Heart right ventricle (tissue), 16 donors: ENCODE measurements around the gene SBF2. TPM values are rescaled to one million over a fixed set of nuclear protein-coding genes. Genes with fewer than 3 reads are reported as not detected.

ENCODE experiments used
- ATAC-seq, 8 donors: fragments of 200-7000 bp; cut with Tn5 transposase; one replicate each; pipeline ENCODE4 v1.9.1; 2020; ENCODE audit warnings: mild to moderate bottlenecking in 8 of 8, moderate library complexity in 8 of 8, moderate number of reproducible peaks in 1 of 8
- DNase-seq, 2 donors: peaks; one replicate each; pipeline ENCODE4 v3.0.0-alpha.2; 2020
- H3K27ac ChIP-seq, 10 donors: fragments of 200-600 bp; sonication (generic) in 2 of 10; one replicate each; pipeline versions ENCODE4 v1.5.0 to v1.8.0; 2020 to 2022; ENCODE audit warnings: mild to moderate bottlenecking in 3 of 10
- H3K27me3 ChIP-seq, 7 donors: fragments of 200-600 bp; one replicate each; pipeline ENCODE4 v1.8.0; 2021 to 2022; ENCODE audit warnings: mild to moderate bottlenecking in 2 of 7
- H3K36me3 ChIP-seq, 9 donors: fragments of 200-600 bp; sonication (generic) in 1 of 9; one replicate each; pipeline versions ENCODE4 v1.5.0 to v1.8.0; 2020 to 2022; ENCODE audit warnings: mild to moderate bottlenecking in 2 of 9
- H3K4me1 ChIP-seq, 9 donors: fragments of 200-600 bp; sonication (generic) in 1 of 9; one replicate each; pipeline versions ENCODE4 v1.5.0 to v1.8.0; 2020 to 2022; ENCODE audit warnings: mild to moderate bottlenecking in 4 of 9
- H3K4me3 ChIP-seq, 10 donors: fragments of 200-600 bp; sonication (generic) in 2 of 10; one replicate each; pipeline versions ENCODE4 v1.5.0 to v1.8.0; 2020 to 2022; ENCODE audit warnings: mild to moderate bottlenecking in 7 of 10, moderate library complexity in 2 of 10
- H3K9me3 ChIP-seq, 11 donors: fragments of 200-600 bp in 10 of 11; sonication (generic) in 2 of 11; one replicate each; pipeline versions ENCODE4 v1.5.0 to v1.8.0; 2013 to 2022; ENCODE audit warnings: mild to moderate bottlenecking in 2 of 11, control low read depth in 1 of 11, moderate library complexity in 1 of 11
- WGBS, 2 donors: extraction: QIAGEN DNeasy Blood & Tissue Kit; methylation state at CpG; one replicate each; pipeline ENCODE4 v1.1.7; 2013; ENCODE audit warnings: inconsistent platforms in 1 of 2; 5-methylcytosine and 5-hydroxymethylcytosine counted together
- intact Hi-C, 10 donors: fragments of 100-400 bp; cut with DNase I; formaldehyde crosslinking; loops; one replicate each; pipeline versions ENCODE4 v1.11.1 to v1.14.2; 2022
- polyA plus RNA-seq, 2 donors: library from polyadenylated mRNA; stranded (reverse); fragments of 200-250 nt; gene quantifications; one replicate each; pipeline ENCODE4 v1.2.3, GENCODE V29; 2013
- total RNA-seq, 10 donors: library from RNA; stranded (reverse); fragmentation: NEBNext Ultra II Directional in 3 of 10; extraction: Animal tissue kit (Norgen Biotek cat#: 25700) in 3 of 10; gene quantifications; one replicate each; pipeline versions ENCODE4 v1.2.1 to v1.2.4, GENCODE V29; 2021 to 2023
- TF ChIP-seq, protein P1 (sequence below), 9 donors: fragments of 200-600 bp; sonication (generic) in 2 of 9; IDR thresholded peaks; one replicate each; pipeline versions ENCODE4 v1.5.0 to v1.8.0; 2021 to 2022; ENCODE audit warnings: antibody characterized with exemption in 9 of 9, mild to moderate bottlenecking in 5 of 9, moderate library complexity in 1 of 9
- donor health status: Arrhythmogenic right ventricular cardiomyopathy.
- donor health status: ischemic (EF 13 %, LVEDD 7.1; RV severe dilation, severe dysfunction).
- donor health status: healthy with polysubstance abuse.
- donor health status: DM: no; HTN: yes; CAD: no.
- donor health status: DM: no; HTN: no; CAD: no.
- donor health status: ischemic (EF 25% LVEDD 6.9; RV normal size, moderate dysfunction).
- donor health status: ischemic (EF 25% LVEDD 5.7; RV mildly dilated, moderate dysfunction).
- donor health status: healthy.
- donor health status: DM: yes; HTN: yes; CAD: no.
- donor health status: Ischemic cardiomyopathy.
- donor health status: ischemic (EF 35%, LVEDD 5.7; RV mildly dilated, moderate dysfunction).
- donor health status: nonischemic (EF 11% LVEDD 7.7; RV severe dilation, severe dysfunction).
- donor health status: DM: yes; HTN: yes; CAD: no.
- donor health status: PGD.
- donor health status: ischemic (EF 29% LVEDD 5.4; RV normal size, mild dysfunction).
- donor health status: nonischemic (EF 23%, LVEDD 6.1; RV moderate dilation, normal function).

The SBF2 gene
- total and polyA plus RNA-seq, 12 donors, result 8.9 to 27.1 (median 21.2) TPM

DNA sequence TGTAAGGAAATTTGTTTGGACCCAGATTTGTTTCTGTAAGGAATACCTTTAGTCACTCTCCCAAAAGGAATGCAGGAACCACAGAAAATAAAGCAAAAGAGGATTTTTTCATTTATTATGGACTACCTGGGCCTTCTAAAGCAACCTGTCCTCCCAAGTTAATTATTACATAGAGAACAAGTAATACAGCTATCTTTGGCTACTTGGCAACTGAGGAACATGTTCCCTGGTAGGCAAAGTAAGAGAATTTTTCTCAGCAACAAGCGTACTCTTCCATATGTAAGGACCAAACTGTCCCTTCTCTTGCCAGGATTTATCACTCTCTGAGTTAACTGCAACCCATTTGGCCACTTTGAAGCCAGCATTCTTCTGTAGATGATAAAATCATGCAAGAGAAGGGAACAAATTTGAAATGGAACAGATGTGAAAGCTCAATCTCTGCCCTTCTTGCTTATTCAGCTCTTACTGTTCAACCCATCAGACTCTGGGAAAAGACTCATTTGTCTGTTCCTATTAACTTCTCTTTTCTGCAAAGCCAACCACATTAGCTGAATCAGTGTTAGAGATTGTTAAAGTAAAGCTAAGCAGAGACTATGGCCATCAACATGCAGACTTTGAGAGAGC is 440.0 kb downstream of the SBF2 start:
- Histone ChIP-seq H3K36me3 (peaks cover 0 to 67% (median 30%) of the 10 kb centered on the region in 9 donors), H3K9me3 (no peaks in the 10 kb centered on the region), H3K27me3 (no peaks in the 10 kb centered on the region), H3K4me1 (peaks cover 0 to 19% (median 12%) of the 10 kb centered on the region in 9 donors), H3K4me3 (no peak overlapping the region), H3K27ac (no peak overlapping the region)
- intact Hi-C loops, result loop anchor here in 1 of 10 donors (10.0 kb wide), 1 partner anchor 361 kb away; no protein-coding TSS in a partner anchor
- TF ChIP-seq, protein P1, sequence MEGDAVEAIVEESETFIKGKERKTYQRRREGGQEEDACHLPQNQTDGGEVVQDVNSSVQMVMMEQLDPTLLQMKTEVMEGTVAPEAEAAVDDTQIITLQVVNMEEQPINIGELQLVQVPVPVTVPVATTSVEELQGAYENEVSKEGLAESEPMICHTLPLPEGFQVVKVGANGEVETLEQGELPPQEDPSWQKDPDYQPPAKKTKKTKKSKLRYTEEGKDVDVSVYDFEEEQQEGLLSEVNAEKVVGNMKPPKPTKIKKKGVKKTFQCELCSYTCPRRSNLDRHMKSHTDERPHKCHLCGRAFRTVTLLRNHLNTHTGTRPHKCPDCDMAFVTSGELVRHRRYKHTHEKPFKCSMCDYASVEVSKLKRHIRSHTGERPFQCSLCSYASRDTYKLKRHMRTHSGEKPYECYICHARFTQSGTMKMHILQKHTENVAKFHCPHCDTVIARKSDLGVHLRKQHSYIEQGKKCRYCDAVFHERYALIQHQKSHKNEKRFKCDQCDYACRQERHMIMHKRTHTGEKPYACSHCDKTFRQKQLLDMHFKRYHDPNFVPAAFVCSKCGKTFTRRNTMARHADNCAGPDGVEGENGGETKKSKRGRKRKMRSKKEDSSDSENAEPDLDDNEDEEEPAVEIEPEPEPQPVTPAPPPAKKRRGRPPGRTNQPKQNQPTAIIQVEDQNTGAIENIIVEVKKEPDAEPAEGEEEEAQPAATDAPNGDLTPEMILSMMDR (IDR thresholded peaks at IDR 0.05), result no peak
- DNase-seq, result no peak
- WGBS, 2 donors, result 82 to 90% methylated on average over 1 of the region's 1 CpG
- no peak for ATAC-seq

DNA sequence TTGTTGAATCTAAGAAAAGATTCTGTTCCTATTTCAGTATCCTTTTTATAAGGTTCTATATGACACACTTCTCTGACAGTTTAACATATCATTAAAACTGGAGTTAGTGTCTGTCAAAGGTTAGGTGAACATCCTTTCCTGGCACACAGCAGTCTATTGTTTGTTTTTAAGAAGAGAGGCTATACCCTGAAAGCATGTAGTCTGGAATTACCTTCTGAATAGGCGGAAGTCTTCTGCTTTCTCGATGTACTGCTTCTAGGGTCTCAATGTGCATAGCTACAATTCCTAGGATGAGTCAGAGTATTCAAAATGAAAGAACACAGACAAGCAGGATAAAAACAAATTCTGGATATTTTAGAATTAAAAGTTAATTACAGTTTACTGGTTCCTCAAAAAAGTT is 441.6 kb downstream of the SBF2 start:
- 67 to 71% methylated on average over 2 of the region's 2 CpGs for WGBS, 2 donors
- Histone ChIP-seq H3K4me3 (no peak overlapping the region), H3K27me3 (no peaks in the 10 kb centered on the region), H3K9me3 (no peaks in the 10 kb centered on the region), H3K36me3 (peaks cover 0 to 79% (median 30%) of the 10 kb centered on the region in 9 donors), H3K4me1 (peaks cover 0 to 6% (median 0%) of the 10 kb centered on the region in 9 donors), H3K27ac (peak overlapping the region in 1 of 10 donors; percentile 37)
- DNase-seq (no peak), ATAC-seq (peak in 1 of 8 donors; percentile 35)
- TF ChIP-seq, protein P1 (IDR thresholded peaks at IDR 0.05), result no peak
- intact Hi-C loops, result loop anchor here in 1 of 10 donors (10.0 kb wide), 1 partner anchor 362 kb away; no protein-coding TSS in a partner anchor

DNA sequence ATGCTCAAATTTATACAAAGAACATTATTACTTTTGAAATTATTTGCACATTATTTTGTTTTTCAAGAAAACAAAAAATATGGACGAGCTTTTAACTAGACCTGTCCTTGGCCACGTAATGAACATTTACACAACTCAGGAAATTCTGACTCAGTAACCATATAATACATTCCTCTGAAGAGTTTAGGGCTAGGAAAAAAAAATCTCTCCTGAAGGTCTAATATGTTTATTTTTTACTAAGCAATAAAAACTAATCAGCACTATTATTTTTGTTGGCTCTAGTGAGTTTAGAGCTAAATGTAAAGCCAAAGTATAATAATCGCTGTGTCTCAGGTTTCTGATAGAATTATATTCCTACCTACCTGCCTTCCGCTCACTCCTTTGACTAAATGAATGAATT is 442.7 kb downstream of the SBF2 start:
- Histone ChIP-seq H3K27me3 (no peaks in the 10 kb centered on the region), H3K27ac (no peak overlapping the region), H3K9me3 (no peaks in the 10 kb centered on the region), H3K4me1 (peaks cover 0 to 6% (median 0%) of the 10 kb centered on the region in 9 donors), H3K36me3 (peaks cover 0 to 88% (median 38%) of the 10 kb centered on the region in 9 donors), H3K4me3 (no peak overlapping the region)
- ATAC-seq, result no peak
- intact Hi-C loops, result loop anchor here in 1 of 10 donors (10.0 kb wide), 1 partner anchor 363 kb away; no protein-coding TSS in a partner anchor
- DNase-seq, result no peak
- TF ChIP-seq, protein P1 (IDR thresholded peaks at IDR 0.05), result no peak
- 69 to 70% methylated on average over 4 of the region's 4 CpGs for WGBS, 2 donors

DNA sequence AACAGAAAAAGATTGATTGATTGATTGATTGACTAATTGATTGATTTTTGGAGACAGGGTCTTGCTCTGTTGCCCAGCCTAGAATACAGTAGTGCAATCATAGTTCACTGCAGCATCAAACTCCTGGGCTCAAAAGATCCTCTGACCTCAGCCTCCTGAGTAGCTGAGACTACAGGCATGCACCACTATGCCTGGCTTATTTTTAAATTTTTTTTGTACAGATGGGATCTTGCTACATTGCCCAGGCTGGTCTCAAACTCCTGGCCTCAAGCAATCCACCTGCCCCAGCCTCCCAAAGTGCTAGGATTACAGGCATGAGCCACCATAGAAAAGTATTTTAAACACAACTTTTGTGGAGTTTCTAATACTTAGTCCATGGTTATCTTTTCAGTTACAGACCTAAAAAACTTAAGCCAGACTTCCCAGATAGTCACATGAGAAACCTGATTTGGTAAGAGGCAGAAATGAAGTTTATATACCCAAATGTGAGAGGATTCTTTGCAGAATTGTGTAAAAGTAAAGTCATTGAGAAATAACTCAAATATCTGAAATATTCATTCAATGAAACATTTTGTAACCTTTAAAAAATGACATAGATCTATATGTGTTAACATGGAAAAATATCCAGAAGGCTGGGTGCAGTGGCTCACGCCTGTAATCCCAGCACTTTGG is 443.7 kb downstream of the SBF2 start:
- Histone ChIP-seq H3K9me3 (no peaks in the 10 kb centered on the region), H3K36me3 (peaks cover 0 to 88% (median 37%) of the 10 kb centered on the region in 9 donors), H3K27me3 (no peaks in the 10 kb centered on the region), H3K4me1 (peaks cover 0 to 6% (median 0%) of the 10 kb centered on the region in 9 donors), H3K4me3 (no peak overlapping the region), H3K27ac (no peak overlapping the region)
- no peak for DNase-seq
- WGBS, 2 donors, result 91 to 96% methylated on average over 1 of the region's 1 CpG
- ATAC-seq, result no peak
- intact Hi-C loops, result loop anchor here in 1 of 10 donors (10.0 kb wide), 1 partner anchor 364 kb away; no protein-coding TSS in a partner anchor
- TF ChIP-seq, protein P1 (IDR thresholded peaks at IDR 0.05), result no peak
